CD4-positive, alpha-beta T cell treated with Interleukin-6 for 4 hours (primary cell): ENCODE data around the gene SEC61B.

Experiments
- DNase-seq: peaks from one replicate; pipeline ENCODE4 v3.0.0-alpha.2; 2020; ENCODE audit warnings: mixed read lengths

Gene SEC61B

DNA sequence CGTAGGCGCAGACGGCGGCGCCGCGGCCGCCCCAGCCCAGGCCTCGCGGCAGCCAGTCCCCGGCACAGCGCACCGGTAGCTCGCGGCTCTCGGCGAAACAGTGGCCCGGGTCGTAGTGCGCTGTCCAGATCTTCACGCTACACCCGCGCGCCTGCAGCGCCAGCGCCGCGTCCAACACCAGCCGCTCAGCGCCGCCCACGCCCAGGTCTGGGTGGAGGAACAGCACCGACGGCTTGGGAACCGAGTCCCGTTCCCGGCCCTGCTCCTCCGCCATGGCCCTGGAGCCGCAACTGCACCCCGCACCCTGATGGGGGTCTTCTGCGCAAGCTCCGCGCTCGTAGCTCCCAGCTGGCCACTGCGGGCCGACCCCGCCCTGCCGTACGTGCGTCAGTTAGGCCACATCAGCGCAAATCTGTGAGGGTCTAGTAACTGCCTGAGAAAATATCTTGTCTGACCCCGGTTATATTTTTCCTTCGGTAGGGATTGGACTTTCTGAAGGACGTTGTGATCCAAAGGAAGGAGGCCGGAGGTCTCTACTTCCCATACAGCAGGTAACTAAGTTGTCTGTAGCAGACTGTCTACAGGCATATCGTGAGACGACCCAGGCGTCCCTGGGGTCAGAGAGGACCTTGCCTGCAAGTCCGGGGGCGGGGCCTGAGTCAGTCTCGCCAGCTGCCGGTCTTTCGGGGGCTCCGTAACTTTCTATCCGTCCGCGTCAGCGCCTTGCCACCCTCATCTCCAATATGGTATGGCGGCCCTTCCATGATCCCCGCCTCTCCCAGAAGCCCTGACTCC is at the start of gene SEC61B, which contains the start of gene ALG2:
Gene SEC61B (plus strand): TSS at position 662 of the 795 bp plus-strand sequence. CDS start 82 bp downstream, at position 744.
Gene ALG2 (minus strand): TSS at position 322 of the 795 bp plus-strand sequence. CDS start 48 bp downstream, at position 274.
- DNase-seq, result peak; percentile 94

DNA sequence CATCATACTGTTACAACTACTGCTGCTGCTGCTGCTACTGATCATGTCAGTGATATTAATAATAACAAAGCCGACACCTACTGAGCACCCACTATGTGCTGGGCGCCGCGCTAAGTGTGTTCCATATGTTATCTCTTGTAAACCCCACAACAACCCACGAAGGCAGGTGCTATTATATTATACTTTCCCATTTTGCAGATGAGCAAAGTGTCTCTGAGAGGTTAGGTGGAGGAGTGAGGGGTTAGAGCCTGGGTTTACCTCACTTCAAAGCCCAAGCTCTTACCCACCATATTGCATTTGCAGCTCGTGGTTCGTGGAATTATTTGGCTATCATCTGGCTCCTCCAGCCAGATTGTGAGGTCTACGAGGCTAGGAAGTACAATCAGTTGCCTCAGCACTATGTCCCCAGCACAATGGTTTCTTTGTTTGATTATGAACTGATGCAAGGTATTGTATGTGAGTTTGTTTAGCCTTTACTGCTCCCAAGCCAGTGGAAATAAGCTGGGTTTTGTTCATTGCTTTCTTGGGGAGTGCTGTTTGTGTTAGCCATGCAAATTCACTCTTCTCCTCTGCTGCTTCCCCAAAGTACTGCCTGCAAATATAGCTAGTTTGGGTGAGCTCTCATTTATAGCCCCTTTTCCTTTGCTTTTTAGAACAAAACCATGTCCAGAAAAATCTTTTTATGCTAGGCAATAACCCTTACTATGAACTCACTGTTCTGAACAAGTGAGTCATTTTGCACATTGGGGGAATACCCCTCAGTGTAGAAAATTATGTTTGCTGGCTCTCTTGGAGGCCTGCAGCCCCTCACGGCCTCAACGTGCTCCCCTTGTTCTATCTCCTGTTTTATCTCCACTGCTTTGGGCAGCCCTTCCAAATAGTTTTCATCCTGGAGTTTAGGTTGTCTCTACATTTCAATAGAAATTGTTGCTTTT is 48.2 kb upstream of the SEC61B start:
- no peak for DNase-seq

GRCh38 chr9:99176527-99177013 is 45.5 kb upstream of the SEC61B start:
- no peak for DNase-seq

- no peak for DNase-seq
Observed at GRCh38 chr9:99177576-99178366, 44.3 kb upstream of the SEC61B start.

DNA sequence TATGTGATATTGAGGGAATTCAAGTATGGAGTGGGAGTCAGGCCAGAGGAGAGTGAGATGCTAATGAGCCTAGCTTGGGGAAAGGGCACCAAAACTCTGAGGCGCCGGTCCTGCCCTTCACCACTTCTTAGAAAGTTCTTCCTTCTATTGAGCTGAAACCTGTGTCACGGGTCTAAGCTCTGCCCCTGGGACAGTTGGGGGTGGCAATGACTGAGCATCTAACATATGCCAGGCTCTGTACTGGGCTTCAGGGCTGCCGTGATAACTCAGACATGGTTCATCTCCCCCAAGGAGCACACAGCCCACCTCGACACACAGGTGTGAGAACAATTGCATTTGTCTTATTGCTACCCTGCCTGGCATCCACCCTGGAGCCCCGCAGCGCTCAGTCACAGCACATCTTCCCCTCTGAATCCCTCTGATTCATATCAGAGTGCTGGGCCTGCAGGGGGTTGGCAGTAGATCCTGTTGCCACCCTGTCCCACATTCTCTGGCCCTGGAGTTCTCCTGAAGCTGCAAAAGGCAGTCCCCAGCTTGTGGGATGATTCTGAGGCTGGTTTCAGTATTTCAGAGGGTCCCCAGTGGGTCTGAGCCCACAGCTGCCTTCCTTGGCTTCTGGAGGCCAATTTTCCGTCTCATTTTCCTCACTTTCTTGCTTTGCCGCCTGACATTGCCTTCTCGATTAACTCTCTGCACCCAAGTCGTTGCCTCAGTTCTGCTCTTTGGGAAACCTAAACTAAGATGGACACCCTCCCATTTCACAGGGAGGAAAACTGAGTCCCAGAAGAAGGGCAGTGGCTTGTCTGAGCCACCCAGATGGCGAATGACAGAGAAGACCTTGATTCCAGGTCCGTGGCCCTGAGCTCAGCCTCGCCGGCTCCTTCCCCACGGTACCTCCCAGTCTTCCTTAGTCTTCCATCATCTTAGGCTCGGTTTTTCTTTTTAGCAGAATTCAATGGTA is 42.9 kb upstream of the SEC61B start:
- DNase-seq, result no peak

GRCh38 chr9:99180199-99180598 is 41.9 kb upstream of the SEC61B start:
- DNase-seq, result no peak

DNA sequence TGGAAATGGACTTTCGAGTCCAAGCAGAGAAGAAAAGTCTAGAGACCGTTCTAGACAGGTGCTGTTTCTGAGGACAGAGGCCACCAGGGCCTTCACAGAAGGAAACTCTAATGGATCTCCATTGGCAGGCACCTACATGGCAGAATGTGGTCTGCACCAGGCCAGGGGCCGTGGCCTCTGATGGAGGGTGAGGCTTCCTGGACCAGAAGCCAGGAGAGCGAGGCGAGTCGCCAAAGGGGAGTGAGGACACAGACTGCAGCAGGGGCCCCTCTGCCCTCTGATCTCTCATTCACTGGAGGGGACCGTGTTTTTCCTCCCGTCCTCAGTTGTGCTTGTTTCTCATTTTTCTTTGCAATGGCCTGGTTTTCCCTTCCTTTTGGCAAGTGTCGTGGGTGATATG is 41.4 kb upstream of the SEC61B start:
- no peak for DNase-seq

GRCh38 chr9:99181206-99181605 is 40.9 kb upstream of the SEC61B start:
- no peak for DNase-seq

- DNase-seq, result no peak
Observed at GRCh38 chr9:99181621-99182020, 40.5 kb upstream of the SEC61B start.

- no peak for DNase-seq
Observed at GRCh38 chr9:99182356-99182755, 39.7 kb upstream of the SEC61B start.

GRCh38 chr9:99183616-99184015 is 38.5 kb upstream of the SEC61B start:
- DNase-seq, result no peak

- no peak for DNase-seq
Observed at GRCh38 chr9:99184110-99184474, 38.0 kb upstream of the SEC61B start.

- peak; percentile 78 for DNase-seq
Observed at GRCh38 chr9:99184475-99185347, 37.4 kb upstream of the SEC61B start.

DNA sequence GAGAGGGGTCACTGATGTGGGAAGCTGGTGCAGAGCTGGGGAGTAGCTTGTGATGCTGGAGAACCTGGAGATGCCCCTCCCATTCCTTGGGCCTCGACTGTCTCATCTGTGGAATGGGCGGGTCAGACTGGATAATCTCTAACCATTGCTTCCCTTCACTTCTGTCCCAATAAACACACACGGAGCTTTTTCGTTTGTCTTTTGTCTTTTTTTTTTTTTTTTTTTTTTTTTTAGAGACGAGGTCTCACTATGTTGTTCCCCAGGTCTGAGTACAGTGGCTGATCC is 36.8 kb upstream of the SEC61B start:
- DNase-seq, result no peak

DNA sequence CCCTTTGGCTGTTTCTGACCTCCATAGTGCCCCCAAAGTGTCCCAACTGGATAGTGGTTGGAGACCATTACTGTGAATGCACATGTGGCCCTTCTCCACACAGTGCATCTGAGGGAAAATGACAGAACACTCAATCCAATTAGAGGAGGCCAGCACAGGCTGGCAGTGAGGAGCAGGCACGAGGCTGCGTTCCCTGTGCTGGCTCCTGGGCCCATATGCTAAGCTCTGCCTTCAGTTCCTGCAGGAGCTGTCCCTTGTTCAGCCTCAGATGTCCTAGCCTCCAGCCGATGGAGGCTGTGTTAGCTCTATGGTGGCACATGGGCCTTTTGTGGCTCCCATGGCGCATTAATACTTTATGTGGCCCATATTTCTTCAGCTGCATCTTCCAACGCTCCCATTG is 36.1 kb upstream of the SEC61B start:
- no peak for DNase-seq

DNA sequence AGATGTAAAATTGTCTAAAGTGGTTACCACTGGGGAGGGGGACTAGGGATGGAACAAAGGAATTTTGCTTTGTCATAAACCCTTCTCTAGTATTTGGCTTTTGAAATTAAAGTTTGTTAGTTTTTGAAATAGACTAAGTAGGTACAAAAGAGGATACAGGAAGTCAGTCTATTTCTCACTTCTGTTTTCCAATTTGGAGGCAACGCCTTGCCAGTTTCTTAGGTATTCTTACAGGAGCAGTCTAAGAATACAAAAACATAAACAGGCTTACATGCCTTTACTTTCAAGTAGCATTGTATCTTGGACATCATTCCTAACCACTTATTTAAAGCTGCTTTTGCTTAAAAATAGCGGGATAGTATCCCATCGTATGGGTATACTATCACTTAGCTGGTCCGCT is 34.8 kb upstream of the SEC61B start:
- no peak for DNase-seq

GRCh38 chr9:99189186-99189585 is 32.9 kb upstream of the SEC61B start:
- no peak for DNase-seq

DNA sequence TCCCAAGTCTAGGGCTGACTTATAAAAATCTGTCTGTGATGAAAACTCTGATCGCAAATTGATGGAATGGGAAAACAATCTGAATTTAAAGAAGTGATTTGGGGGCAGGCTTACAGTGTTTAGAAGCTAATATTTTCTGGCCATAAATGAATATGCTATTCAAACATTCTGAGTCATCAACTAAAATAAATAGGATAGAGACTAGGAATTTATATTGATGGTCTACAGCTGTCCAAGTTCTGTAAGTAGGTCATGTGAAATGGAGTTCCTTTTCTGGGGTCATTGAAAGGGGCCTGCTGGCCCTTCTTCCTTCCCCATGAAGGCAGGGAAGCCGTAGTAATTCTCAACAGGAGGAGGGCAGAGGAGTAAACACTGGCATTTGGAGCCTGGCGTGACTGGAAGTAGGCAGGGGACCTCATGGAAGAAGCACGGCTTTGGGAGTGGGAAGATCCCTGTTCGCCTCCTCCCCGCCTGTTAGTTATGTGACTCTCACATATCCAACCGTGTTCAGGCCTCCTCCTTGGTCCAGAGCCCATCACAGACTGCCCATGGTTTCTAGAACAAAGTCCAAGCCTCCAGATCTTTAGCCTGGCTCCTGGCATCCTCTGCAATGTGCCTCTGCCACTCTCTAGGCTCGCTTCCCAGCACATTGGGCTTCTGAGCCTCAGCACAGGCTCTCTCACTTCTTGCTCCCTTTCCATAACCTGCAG is 32.0 kb upstream of the SEC61B start:
- DNase-seq, result no peak

- DNase-seq, result no peak
Observed at GRCh38 chr9:99190597-99191283, 31.3 kb upstream of the SEC61B start.
